GM12878 (cell line): ENCODE measurements around the gene PTP4A1. TPM values are rescaled to one million over a fixed set of nuclear protein-coding genes. Genes with fewer than 3 reads are reported as not detected.

Experiments used
- CTCF ChIP-seq, 3 experiments: IDR thresholded peaks in 2 of 3; conservative IDR thresholded peaks in 1 of 3; 2 replicates each; pipeline ENCODE4 v1.5.1; 2011; ENCODE audit warnings: low read depth in 3 of 3, low read length in 3 of 3, mild to moderate bottlenecking in 3 of 3, control low read depth in 2 of 3, moderate library complexity in 2 of 3, inconsistent platforms in 1 of 3, mixed read lengths in 1 of 3; ENCODE audit not compliant: control insufficient read depth in 2 of 3, insufficient read depth in 1 of 3; ENCODE audit errors: extremely low read depth in 1 of 3
- FOXM1 ChIP-seq: IDR thresholded peaks from 2 replicates; pipeline ENCODE4 v1.6.1; 2012; ENCODE audit warnings: low read depth, mild to moderate bottlenecking, inconsistent platforms, low read length, moderate library complexity
- GABPA ChIP-seq: IDR thresholded peaks from 2 replicates; pipeline ENCODE4 v1.6.1; 2014; ENCODE audit warnings: antibody characterized with exemption, low read depth, mild to moderate bottlenecking, inconsistent platforms
- IKZF2 ChIP-seq, 2 experiments: fragments of 450-650 bp; IDR thresholded peaks; 2 replicates each; pipeline ENCODE4 v1.6.1; 2017; ENCODE audit warnings: mild to moderate bottlenecking in 2 of 2, moderate library complexity in 2 of 2
- LARP7 ChIP-seq: fragments of 450-650 bp; IDR thresholded peaks from 2 replicates; pipeline ENCODE4 v1.6.1; 2017; ENCODE audit warnings: mild to moderate bottlenecking
- MTA2 ChIP-seq: fragments of 450-650 bp; IDR thresholded peaks from 2 replicates; pipeline ENCODE4 v1.6.1; 2016; ENCODE audit warnings: low read depth, mild to moderate bottlenecking, moderate library complexity
- POLR2AphosphoS2 ChIP-seq: IDR thresholded peaks from 2 replicates; pipeline ENCODE4 v1.6.1; 2011; ENCODE audit warnings: low read depth, mild to moderate bottlenecking, low read length, improper control_type of control experiment, moderate library complexity
- SREBF1 ChIP-seq: IDR thresholded peaks from 2 replicates; pipeline ENCODE4 v1.6.1; 2012; ENCODE audit warnings: mild to moderate bottlenecking, low read length
- SREBF2 ChIP-seq: IDR thresholded peaks from 2 replicates; pipeline ENCODE4 v1.6.1; 2012; ENCODE audit warnings: mild to moderate bottlenecking, low read length
- STAT3 ChIP-seq: IDR thresholded peaks from 2 replicates; pipeline ENCODE4 v1.6.1; 2011; ENCODE audit warnings: low read depth, low read length, improper control_type of control experiment
- ZBTB4 ChIP-seq: fragments of 450-650 bp; formaldehyde crosslinking; IDR thresholded peaks from 2 replicates; pipeline ENCODE4 v1.4.0; 2022; ENCODE audit warnings: mild to moderate bottlenecking, moderate library complexity
- ZNF274 ChIP-seq: IDR thresholded peaks from one replicate; pipeline ENCODE4 v1.8.0; 2011; ENCODE audit not compliant: insufficient read length, insufficient read depth
- ZSCAN29 ChIP-seq: fragments of 450-650 bp; IDR thresholded peaks from 2 replicates; pipeline ENCODE4 v1.6.1; 2017; ENCODE audit warnings: mild to moderate bottlenecking, moderate library complexity
- ZZZ3 ChIP-seq: IDR thresholded peaks from 2 replicates; pipeline ENCODE4 v1.6.1; 2011; ENCODE audit warnings: low read depth; ENCODE audit not compliant: control insufficient read depth, insufficient read length
- polyA plus RNA-seq, 11 experiments: library from polyadenylated mRNA; depleted of rRNA in 4 of 11; unstranded in 6 of 11; stranded (reverse) in 5 of 11; fragments of >200 nt; fragmentation: Nextera tagmentation in 4 of 11; fragmentation: Illumina TruSeq in 1 of 11; extraction: Ambion mirVana in 4 of 11; extraction: Trizol in 1 of 11; gene quantifications; 1 replicate in 1 of 11; 2 replicates in 10 of 11; pipeline versions ENCODE4 v1.2.1 to v1.2.3, GENCODE V29; 2011 to 2016; ENCODE audit warnings: inconsistent platforms in 2 of 11, missing spikeins in 2 of 11, low read depth in 1 of 11
- total RNA-seq, 4 experiments: library from RNA; depleted of rRNA in 3 of 4; stranded (reverse); fragments of >200 nt in 3 of 4; fragmentation: Illumina TruSeq in 1 of 4; extraction: Trizol in 1 of 4; gene quantifications; 2 replicates each; pipeline versions ENCODE4 v1.2.1 to v1.2.3, GENCODE V29; 2013 to 2021
- TF ChIP-seq, protein P1 (sequence below): IDR thresholded peaks from 2 replicates; pipeline ENCODE4 v1.6.1; 2012; ENCODE audit warnings: mild to moderate bottlenecking, low read depth, low read length
- TF ChIP-seq, protein P2 (sequence below): fragments of 450-650 bp; IDR thresholded peaks from 2 replicates; pipeline ENCODE4 v1.6.1; 2014; ENCODE audit warnings: mild to moderate bottlenecking
- TF ChIP-seq, protein P3 (sequence below): IDR thresholded peaks from 2 replicates; pipeline ENCODE4 v1.6.1; 2011; ENCODE audit warnings: borderline replicate concordance, low read depth, mild to moderate bottlenecking, moderate library complexity, mixed read lengths, low read length; ENCODE audit not compliant: insufficient read depth; ENCODE audit errors: extremely low read length

PTP4A1 gene
- total and polyA plus RNA-seq, 10 of the 15 experiments (the other 5 are each of a cell fraction or from before 2014, with no cell fraction given), result 8.5 to 190 (median 46.4) TPM; not detected in 2

GRCh38 chr6:63598049-63599036 lies 26.1 kb downstream of the PTP4A1 start (continued):
- TF ChIP-seq CTCF (IDR thresholded peaks at IDR 0.05 in 2 of 3, conservative IDR thresholded peaks at IDR 0.05 in 1 of 3; ENCODE audit: control insufficient read depth in 2 of 3, extremely low read depth in 1 of 3, insufficient read depth in 1 of 3, low read depth in 3 of 3, low read length in 3 of 3), result peak; percentile 88 to 94 (median 93); a peak in 5 of 6 replicates
- TF ChIP-seq STAT3, result no peak
- TF ChIP-seq MTA2, result 0 out of 2 replicates have a peak, but pooled peaks have one; percentile 36
- TF ChIP-seq ZSCAN29, result peak; percentile 57; the same call in 1 of the 2 replicates
- TF ChIP-seq SREBF2, result no peak
- TF ChIP-seq POLR2AphosphoS2, result no peak
- TF ChIP-seq FOXM1, result peak; percentile 30; the same call in 1 of the 2 replicates
- TF ChIP-seq IKZF2 (IDR thresholded peaks at IDR 0.05), result peak; percentile 16 to 55; a peak in 2 of 4 replicates
- TF ChIP-seq LARP7, result peak; percentile 72; the same call in 1 of the 2 replicates
- peak; percentile 7; the same call in 1 of the 2 replicates for TF ChIP-seq SREBF1
- TF ChIP-seq ZNF274, result no peak
- TF ChIP-seq ZBTB4 (CRISPR knock-in tag), result no peak
- TF ChIP-seq, protein P1, sequence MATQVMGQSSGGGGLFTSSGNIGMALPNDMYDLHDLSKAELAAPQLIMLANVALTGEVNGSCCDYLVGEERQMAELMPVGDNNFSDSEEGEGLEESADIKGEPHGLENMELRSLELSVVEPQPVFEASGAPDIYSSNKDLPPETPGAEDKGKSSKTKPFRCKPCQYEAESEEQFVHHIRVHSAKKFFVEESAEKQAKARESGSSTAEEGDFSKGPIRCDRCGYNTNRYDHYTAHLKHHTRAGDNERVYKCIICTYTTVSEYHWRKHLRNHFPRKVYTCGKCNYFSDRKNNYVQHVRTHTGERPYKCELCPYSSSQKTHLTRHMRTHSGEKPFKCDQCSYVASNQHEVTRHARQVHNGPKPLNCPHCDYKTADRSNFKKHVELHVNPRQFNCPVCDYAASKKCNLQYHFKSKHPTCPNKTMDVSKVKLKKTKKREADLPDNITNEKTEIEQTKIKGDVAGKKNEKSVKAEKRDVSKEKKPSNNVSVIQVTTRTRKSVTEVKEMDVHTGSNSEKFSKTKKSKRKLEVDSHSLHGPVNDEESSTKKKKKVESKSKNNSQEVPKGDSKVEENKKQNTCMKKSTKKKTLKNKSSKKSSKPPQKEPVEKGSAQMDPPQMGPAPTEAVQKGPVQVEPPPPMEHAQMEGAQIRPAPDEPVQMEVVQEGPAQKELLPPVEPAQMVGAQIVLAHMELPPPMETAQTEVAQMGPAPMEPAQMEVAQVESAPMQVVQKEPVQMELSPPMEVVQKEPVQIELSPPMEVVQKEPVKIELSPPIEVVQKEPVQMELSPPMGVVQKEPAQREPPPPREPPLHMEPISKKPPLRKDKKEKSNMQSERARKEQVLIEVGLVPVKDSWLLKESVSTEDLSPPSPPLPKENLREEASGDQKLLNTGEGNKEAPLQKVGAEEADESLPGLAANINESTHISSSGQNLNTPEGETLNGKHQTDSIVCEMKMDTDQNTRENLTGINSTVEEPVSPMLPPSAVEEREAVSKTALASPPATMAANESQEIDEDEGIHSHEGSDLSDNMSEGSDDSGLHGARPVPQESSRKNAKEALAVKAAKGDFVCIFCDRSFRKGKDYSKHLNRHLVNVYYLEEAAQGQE, result no peak
- TF ChIP-seq ZZZ3, result no peak
- TF ChIP-seq, protein P2, sequence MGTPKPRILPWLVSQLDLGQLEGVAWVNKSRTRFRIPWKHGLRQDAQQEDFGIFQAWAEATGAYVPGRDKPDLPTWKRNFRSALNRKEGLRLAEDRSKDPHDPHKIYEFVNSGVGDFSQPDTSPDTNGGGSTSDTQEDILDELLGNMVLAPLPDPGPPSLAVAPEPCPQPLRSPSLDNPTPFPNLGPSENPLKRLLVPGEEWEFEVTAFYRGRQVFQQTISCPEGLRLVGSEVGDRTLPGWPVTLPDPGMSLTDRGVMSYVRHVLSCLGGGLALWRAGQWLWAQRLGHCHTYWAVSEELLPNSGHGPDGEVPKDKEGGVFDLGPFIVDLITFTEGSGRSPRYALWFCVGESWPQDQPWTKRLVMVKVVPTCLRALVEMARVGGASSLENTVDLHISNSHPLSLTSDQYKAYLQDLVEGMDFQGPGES, result no peak
- TF ChIP-seq, protein P3, sequence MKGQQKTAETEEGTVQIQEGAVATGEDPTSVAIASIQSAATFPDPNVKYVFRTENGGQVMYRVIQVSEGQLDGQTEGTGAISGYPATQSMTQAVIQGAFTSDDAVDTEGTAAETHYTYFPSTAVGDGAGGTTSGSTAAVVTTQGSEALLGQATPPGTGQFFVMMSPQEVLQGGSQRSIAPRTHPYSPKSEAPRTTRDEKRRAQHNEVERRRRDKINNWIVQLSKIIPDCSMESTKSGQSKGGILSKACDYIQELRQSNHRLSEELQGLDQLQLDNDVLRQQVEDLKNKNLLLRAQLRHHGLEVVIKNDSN, result no peak
- TF ChIP-seq GABPA, result no peak
